Measurements from ENCODE around the gene RAB40C. TPM values are rescaled to one million over a fixed set of nuclear protein-coding genes. Genes with fewer than 3 reads are reported as not detected.

Gene RAB40C
- total and polyA plus RNA-seq, 9 of the 15 experiments (the other 6 are each of a cell fraction or from before 2014, with no cell fraction given): 0.17 to 23.4 (median 8.7) TPM

- ATAC-seq: no peak
- intact Hi-C loops (cut with micrococcal nuclease) (no loop called here), in situ Hi-C loops (cut with MboI) (no loop called here)
- no peak overlapping the region for H3K4me2 ChIP-seq (ENCODE audit: insufficient read depth, low read length)
- no TSS peak for BruUV-seq (replicated peaks)
- no peak for DNase-seq (ENCODE audit: extremely low read depth in 1 of 4, low spot score in 3 of 4)
- TF ChIP-seq XRCC5 (IDR thresholded peaks at IDR 0.05; ENCODE audit: low read depth, low read length): no peak
- H2AFZ ChIP-seq (ENCODE audit: low read depth, low read length): no peak overlapping the region
- H3K27ac ChIP-seq (ENCODE audit: extremely low read depth, low read depth, low read length): no peak overlapping the region
- H3K9me3 ChIP-seq (replicated peaks; ENCODE audit: control insufficient read depth, insufficient read depth, low read depth, low read length): no peaks in the 10 kb centered on the region
- CTCF ChIA-PET (ENCODE audit: low intra/inter-chr PET ratio): no interaction called here
- H3K9ac ChIP-seq (ENCODE audit: insufficient read depth in 1 of 2, low read depth in 2 of 2, low read length in 2 of 2): 0 out of 4 replicates have a peak overlapping the region, but pooled peaks of 1 of the 2 experiments have one; percentile 52
- no peaks in the 10 kb centered on the region for H3K36me3 ChIP-seq (ENCODE audit: control insufficient read depth, insufficient read depth, low read length)
- H3K79me2 ChIP-seq (ENCODE audit: control insufficient read depth, insufficient read depth, low read length): peaks cover 10% of the 10 kb centered on the region; the same call in 2 of the 3 replicates
- WGBS (ENCODE audit: insufficient coverage, low coverage, missing lambda C conversion rate): 63% methylated on average over 21 of the region's 30 CpGs
- H3K4me3 ChIP-seq: no peak overlapping the region
- no peak for FAIRE-seq
- H3K27me3 ChIP-seq (ENCODE audit: control insufficient read depth in 2 of 2, insufficient read depth in 2 of 2, low read length in 2 of 2): peaks cover 3 to 17% of the 10 kb centered on the region in 2 experiments; a peak in 4 of 5 replicates
- H3K4me1 ChIP-seq (replicated peaks in 1 of 2; ENCODE audit: control insufficient read depth in 2 of 2, insufficient read depth in 2 of 2, low read length in 2 of 2): peaks cover 29 to 96% of the 10 kb centered on the region in 2 experiments
- POLR2A ChIA-PET: interaction anchor here (0.6 kb wide), 1 partner anchor 119 kb away, joined by 3 read pairs; no protein-coding TSS in a partner anchor
- H4K20me1 ChIP-seq (replicated peaks; ENCODE audit: control insufficient read depth, insufficient read depth, low read length): no peaks in the 10 kb centered on the region
- no peaks in the 10 kb centered on the region for H3K9me1 ChIP-seq (ENCODE audit: control insufficient read depth, insufficient read depth, low read length)
Observed at GRCh38 chr16:563072-563644, 26.7 kb upstream of the RAB40C start.

GRCh38 chr16:564690-565418 lies 25.0 kb upstream of the RAB40C start:
- intact Hi-C loops (cut with micrococcal nuclease) (loop anchor here (5.0 kb wide), 1 partner anchor 38 kb away; the partner anchor contains the start of gene CAPN15), in situ Hi-C loops (cut with MboI) (no loop called here)
- WGBS (ENCODE audit: insufficient coverage, low coverage, missing lambda C conversion rate): 78% methylated on average over 25 of the region's 42 CpGs
- ChIA-PET CTCF (ENCODE audit: low intra/inter-chr PET ratio) (no interaction called here), POLR2A (no interaction called here)
- Histone ChIP-seq H3K9me3 (replicated peaks; ENCODE audit: control insufficient read depth, insufficient read depth, low read depth, low read length) (no peaks in the 10 kb centered on the region), H3K36me3 (ENCODE audit: control insufficient read depth, insufficient read depth, low read length) (no peaks in the 10 kb centered on the region), H2AFZ (ENCODE audit: low read depth, low read length) (peak overlapping the region; percentile 81; the same call in 1 of the 2 replicates), H3K27ac (ENCODE audit: extremely low read depth, low read depth, low read length) (no peak overlapping the region; the same call in 2 of the 3 replicates), H3K79me2 (ENCODE audit: control insufficient read depth, insufficient read depth, low read length) (peaks cover 23% of the 10 kb centered on the region), H3K9me1 (ENCODE audit: control insufficient read depth, insufficient read depth, low read length) (no peaks in the 10 kb centered on the region), H3K9ac (ENCODE audit: insufficient read depth in 1 of 2, low read depth in 2 of 2, low read length in 2 of 2) (peak overlapping the region; percentile 20 to 88; a peak in 3 of 4 replicates), H3K4me3 (no peak overlapping the region), H3K27me3 (ENCODE audit: control insufficient read depth in 2 of 2, insufficient read depth in 2 of 2, low read length in 2 of 2) (peaks cover 3 to 17% of the 10 kb centered on the region in 2 experiments; a peak in 4 of 5 replicates), H3K4me2 (ENCODE audit: insufficient read depth, low read length) (no peak overlapping the region), H4K20me1 (replicated peaks; ENCODE audit: control insufficient read depth, insufficient read depth, low read length) (no peaks in the 10 kb centered on the region), H3K4me1 (replicated peaks in 1 of 2; ENCODE audit: control insufficient read depth in 2 of 2, insufficient read depth in 2 of 2, low read length in 2 of 2) (peaks cover 40 to 94% of the 10 kb centered on the region in 2 experiments)
- 0 out of 2 replicates have a peak, but pooled peaks have one; percentile 60 for TF ChIP-seq HNRNPL (IDR thresholded peaks at IDR 0.05; ENCODE audit: low read depth, low read length)
- peak; percentile 63 for TF ChIP-seq ZBTB7A (IDR thresholded peaks at IDR 0.05; ENCODE audit: borderline replicate concordance, control insufficient read depth, low read depth, low read length)
- TF ChIP-seq ZNF174 (CRISPR knock-in tag; IDR thresholded peaks at IDR 0.05): no peak
- peak; percentile 83 for TF ChIP-seq ZBTB33 (CRISPR knock-in tag; IDR thresholded peaks at IDR 0.05)
- ATAC-seq (no peak), DNase-seq (ENCODE audit: extremely low read depth in 1 of 4, low spot score in 3 of 4) (no peak), FAIRE-seq (no peak)
- no TSS peak for BruUV-seq (replicated peaks)
